Measurements from ENCODE around the gene AKR7A3.

DNA sequence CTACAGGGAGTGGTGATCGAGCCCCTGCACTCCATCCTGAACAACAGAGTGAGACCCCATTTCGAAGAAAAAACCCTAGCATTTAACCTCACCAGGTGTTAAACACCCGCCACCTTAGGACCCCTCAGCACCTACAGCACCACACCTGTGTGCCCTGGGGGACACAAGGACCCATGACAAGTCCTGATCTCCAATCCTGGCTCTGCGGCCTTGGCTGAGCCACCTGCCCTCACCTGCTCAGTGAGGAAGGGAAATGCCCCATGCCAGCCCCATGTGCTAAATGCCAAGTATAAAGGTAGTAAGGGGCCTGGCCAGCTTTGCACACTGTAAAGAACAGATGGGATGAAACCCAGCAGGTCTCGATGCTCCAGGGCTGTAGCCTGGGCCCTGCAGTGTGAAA lies 25.8 kb downstream of the AKR7A3 start:
- TF ChIP-seq, protein P1, sequence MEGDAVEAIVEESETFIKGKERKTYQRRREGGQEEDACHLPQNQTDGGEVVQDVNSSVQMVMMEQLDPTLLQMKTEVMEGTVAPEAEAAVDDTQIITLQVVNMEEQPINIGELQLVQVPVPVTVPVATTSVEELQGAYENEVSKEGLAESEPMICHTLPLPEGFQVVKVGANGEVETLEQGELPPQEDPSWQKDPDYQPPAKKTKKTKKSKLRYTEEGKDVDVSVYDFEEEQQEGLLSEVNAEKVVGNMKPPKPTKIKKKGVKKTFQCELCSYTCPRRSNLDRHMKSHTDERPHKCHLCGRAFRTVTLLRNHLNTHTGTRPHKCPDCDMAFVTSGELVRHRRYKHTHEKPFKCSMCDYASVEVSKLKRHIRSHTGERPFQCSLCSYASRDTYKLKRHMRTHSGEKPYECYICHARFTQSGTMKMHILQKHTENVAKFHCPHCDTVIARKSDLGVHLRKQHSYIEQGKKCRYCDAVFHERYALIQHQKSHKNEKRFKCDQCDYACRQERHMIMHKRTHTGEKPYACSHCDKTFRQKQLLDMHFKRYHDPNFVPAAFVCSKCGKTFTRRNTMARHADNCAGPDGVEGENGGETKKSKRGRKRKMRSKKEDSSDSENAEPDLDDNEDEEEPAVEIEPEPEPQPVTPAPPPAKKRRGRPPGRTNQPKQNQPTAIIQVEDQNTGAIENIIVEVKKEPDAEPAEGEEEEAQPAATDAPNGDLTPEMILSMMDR (IDR thresholded peaks at IDR 0.05; ENCODE audit: insufficient read depth, low read depth, low read length), result no peak
- TF ChIP-seq EZH2 (IDR thresholded peaks at IDR 0.05; ENCODE audit: insufficient read depth, low read length), result no peak

Data from astrocyte (in vitro differentiated cells and primary cell).